HepG2 (cell line): ENCODE results near the gene QRICH2. TPM values are rescaled to one million over a fixed set of nuclear protein-coding genes. Genes with fewer than 3 reads are reported as not detected.

Experiments used
- CBX2 ChIP-seq, 2 experiments: fragments of 200-600 bp in 1 of 2; sonication (generic); formaldehyde crosslinking in 1 of 2; IDR thresholded peaks; 2 replicates each; pipeline versions ENCODE4 v1.7.0 to v1.8.1; 2018 to 2022; ENCODE audit warnings: low read depth in 2 of 2, low read length in 1 of 2, mild to moderate bottlenecking in 1 of 2, missing genetic modification reagents in 1 of 2
- FLYWCH1 ChIP-seq: sonication (generic); formaldehyde crosslinking; IDR thresholded peaks from 2 replicates; pipeline ENCODE4 v1.8.1; 2023; ENCODE audit warnings: mild to moderate bottlenecking, missing genetic modification reagents
- HNRNPK ChIP-seq: fragments of 200-400 bp; formaldehyde crosslinking; IDR thresholded peaks from 2 replicates; pipeline ENCODE4 v1.6.1; 2018; ENCODE audit warnings: low read length, low read depth, moderate library complexity, mild to moderate bottlenecking; ENCODE audit not compliant: poor library complexity, severe bottlenecking
- ZFP41 ChIP-seq: sonication (generic); formaldehyde crosslinking; IDR thresholded peaks from 2 replicates; pipeline ENCODE4 v1.4.0; 2020; ENCODE audit warnings: mild to moderate bottlenecking, missing genetic modification reagents, borderline replicate concordance
- ZNF343 ChIP-seq: sonication (generic); formaldehyde crosslinking; IDR thresholded peaks from 2 replicates; pipeline ENCODE4 v1.4.0; 2020; ENCODE audit warnings: mild to moderate bottlenecking, missing genetic modification reagents
- polyA plus RNA-seq, 8 experiments: library from polyadenylated mRNA; depleted of rRNA in 3 of 8; stranded (reverse) in 7 of 8; unstranded in 1 of 8; fragments of >200 nt; fragmentation: Illumina TruSeq in 4 of 8; extraction: Trizol in 4 of 8; gene quantifications; 2 replicates each; pipeline versions ENCODE4 v1.2.1 to v1.2.3, GENCODE V29; 2011 to 2016; ENCODE audit warnings: low read depth in 4 of 8, missing spikeins in 1 of 8, mixed read lengths in 1 of 8; ENCODE audit not compliant: insufficient read depth in 1 of 8
- total RNA-seq, 5 experiments: library from RNA; depleted of rRNA; stranded (reverse); fragments of >200 nt; fragmentation: Illumina TruSeq; extraction: Trizol; gene quantifications; 2 replicates each; pipeline ENCODE4 v1.2.3, GENCODE V29; 2016; ENCODE audit warnings: low read depth in 1 of 5
- TF ChIP-seq, protein P1 (sequence below): sonication (generic); formaldehyde crosslinking; IDR thresholded peaks from 2 replicates; pipeline ENCODE4 v1.4.0; 2020; ENCODE audit warnings: missing genetic modification reagents, mild to moderate bottlenecking, borderline replicate concordance
- TF ChIP-seq, protein P2 (sequence below): sonication (generic); formaldehyde crosslinking; IDR thresholded peaks from 2 replicates; pipeline ENCODE4 v1.8.0; 2022; ENCODE audit warnings: mild to moderate bottlenecking, missing genetic modification reagents; ENCODE audit not compliant: insufficient replicate concordance

QRICH2 gene
- total and polyA plus RNA-seq, 2 of the 13 experiments (the other 11 are each of a cell fraction or from before 2014, with no cell fraction given), result 3.7 to 5.7 TPM

DNA sequence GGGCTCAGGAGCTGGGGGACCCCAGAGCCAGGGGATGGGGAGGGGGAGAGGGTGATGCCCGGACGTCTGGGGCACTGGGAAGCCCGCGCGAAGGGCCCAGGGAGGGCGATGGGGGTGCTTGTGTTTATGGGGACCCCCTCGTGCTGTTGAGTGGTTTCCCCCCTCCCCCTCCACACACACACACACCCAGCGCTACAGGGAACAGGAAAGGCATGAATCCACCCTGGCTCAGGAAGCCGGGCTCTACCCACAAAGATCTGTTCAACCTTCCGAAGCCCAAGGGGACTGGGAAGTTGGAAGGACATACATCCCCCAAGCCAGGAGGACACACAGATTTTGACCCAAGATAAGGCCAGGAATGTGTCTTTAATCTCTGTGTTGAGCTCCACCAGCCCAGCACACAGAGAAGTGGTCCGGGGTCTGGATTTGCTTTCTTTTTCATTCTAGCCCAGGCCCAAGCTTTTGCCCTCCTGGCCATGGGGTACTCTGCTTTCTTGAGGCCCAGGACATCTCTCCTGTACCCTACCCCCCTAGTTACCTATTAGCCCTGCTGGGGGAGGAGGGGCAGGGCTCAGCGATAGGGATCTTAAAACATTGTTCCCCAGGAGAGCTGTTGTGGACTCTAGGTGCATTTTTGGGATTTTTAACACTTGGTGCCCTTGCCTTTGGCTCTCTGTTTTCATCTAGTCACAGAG is 41.7 kb downstream of the QRICH2 start (continued):
- TF ChIP-seq HNRNPK (peak; percentile 3), ZNF343 (CRISPR knock-in tag) (0 out of 2 replicates have a peak, but pooled peaks have one; percentile 56), FLYWCH1 (CRISPR knock-in tag) (no peak), ZFP41 (no peak), CBX2 (IDR thresholded peaks at IDR 0.05; ENCODE audit: low read depth, low read length) (no peak), CBX2 (CRISPR knock-in tag; IDR thresholded peaks at IDR 0.05; ENCODE audit: low read depth) (no peak)
- TF ChIP-seq, protein P1, sequence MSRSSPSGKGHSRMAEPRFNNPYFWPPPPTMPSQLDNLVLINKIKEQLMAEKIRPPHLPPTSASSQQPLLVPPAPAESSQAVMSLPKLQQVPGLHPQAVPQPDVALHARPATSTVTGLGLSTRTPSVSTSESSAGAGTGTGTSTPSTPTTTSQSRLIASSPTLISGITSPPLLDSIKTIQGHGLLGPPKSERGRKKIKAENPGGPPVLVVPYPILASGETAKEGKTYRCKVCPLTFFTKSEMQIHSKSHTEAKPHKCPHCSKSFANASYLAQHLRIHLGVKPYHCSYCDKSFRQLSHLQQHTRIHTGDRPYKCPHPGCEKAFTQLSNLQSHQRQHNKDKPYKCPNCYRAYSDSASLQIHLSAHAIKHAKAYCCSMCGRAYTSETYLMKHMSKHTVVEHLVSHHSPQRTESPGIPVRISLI, result 0 out of 2 replicates have a peak, but pooled peaks have one; percentile 9
- TF ChIP-seq, protein P2, sequence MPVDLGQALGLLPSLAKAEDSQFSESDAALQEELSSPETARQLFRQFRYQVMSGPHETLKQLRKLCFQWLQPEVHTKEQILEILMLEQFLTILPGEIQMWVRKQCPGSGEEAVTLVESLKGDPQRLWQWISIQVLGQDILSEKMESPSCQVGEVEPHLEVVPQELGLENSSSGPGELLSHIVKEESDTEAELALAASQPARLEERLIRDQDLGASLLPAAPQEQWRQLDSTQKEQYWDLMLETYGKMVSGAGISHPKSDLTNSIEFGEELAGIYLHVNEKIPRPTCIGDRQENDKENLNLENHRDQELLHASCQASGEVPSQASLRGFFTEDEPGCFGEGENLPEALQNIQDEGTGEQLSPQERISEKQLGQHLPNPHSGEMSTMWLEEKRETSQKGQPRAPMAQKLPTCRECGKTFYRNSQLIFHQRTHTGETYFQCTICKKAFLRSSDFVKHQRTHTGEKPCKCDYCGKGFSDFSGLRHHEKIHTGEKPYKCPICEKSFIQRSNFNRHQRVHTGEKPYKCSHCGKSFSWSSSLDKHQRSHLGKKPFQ (CRISPR knock-in tag), result peak; percentile 8
